Measurements from ENCODE around the gene RNF225.

RNF225 gene

DNA sequence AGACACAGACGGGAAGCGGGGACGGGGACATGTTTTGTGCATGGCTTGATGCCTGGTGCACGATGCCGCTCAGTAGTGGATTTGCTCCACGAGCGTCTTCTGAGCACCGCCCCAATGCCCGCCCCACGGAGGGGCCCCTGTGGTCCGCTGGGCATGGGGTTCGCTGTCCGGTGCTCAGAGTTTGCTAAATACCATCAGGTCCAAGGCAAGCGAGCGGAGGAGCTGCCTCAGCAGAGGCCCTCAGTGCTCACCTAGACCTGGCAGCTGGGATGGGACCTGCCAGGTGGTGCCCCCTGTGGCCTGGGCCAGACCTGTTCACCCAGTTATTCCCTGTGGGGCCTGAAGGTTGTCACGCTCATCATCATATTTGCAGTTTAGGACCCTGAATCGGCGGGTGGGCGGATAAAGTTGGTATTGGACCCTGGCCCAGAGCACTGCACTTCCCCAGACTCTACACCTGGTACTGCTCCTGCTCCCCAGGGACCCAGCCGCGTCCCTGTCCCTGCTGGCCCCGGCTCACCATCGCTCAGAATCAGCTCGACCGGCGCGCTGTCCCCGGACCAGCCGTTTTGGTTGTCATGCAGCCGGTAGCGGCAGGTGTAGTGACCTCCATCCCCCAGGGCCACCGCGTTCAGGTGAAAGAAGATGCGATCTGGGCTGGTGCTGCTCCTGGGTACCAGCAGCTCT is 44.4 kb upstream of the RNF225 start:
- TF ChIP-seq POLR2AphosphoS5 (IDR thresholded peaks at IDR 0.05; ENCODE audit: low read depth, low read length) (no peak), FOXP2 (optimal IDR thresholded peaks at IDR 0.05; ENCODE audit: borderline replicate concordance, extremely low read depth, extremely low read length, insufficient read depth) (no peak), TAF1 (IDR thresholded peaks at IDR 0.05; ENCODE audit: borderline replicate concordance, insufficient read depth, low read length) (no peak), SIN3A (IDR thresholded peaks at IDR 0.05; ENCODE audit: borderline replicate concordance, insufficient read depth, low read length) (no peak)
- TF ChIP-seq, protein P1, sequence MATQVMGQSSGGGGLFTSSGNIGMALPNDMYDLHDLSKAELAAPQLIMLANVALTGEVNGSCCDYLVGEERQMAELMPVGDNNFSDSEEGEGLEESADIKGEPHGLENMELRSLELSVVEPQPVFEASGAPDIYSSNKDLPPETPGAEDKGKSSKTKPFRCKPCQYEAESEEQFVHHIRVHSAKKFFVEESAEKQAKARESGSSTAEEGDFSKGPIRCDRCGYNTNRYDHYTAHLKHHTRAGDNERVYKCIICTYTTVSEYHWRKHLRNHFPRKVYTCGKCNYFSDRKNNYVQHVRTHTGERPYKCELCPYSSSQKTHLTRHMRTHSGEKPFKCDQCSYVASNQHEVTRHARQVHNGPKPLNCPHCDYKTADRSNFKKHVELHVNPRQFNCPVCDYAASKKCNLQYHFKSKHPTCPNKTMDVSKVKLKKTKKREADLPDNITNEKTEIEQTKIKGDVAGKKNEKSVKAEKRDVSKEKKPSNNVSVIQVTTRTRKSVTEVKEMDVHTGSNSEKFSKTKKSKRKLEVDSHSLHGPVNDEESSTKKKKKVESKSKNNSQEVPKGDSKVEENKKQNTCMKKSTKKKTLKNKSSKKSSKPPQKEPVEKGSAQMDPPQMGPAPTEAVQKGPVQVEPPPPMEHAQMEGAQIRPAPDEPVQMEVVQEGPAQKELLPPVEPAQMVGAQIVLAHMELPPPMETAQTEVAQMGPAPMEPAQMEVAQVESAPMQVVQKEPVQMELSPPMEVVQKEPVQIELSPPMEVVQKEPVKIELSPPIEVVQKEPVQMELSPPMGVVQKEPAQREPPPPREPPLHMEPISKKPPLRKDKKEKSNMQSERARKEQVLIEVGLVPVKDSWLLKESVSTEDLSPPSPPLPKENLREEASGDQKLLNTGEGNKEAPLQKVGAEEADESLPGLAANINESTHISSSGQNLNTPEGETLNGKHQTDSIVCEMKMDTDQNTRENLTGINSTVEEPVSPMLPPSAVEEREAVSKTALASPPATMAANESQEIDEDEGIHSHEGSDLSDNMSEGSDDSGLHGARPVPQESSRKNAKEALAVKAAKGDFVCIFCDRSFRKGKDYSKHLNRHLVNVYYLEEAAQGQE (IDR thresholded peaks at IDR 0.05; ENCODE audit: insufficient read depth in 1 of 2, low read depth in 2 of 2, low read length in 2 of 2), result no peak

DNA sequence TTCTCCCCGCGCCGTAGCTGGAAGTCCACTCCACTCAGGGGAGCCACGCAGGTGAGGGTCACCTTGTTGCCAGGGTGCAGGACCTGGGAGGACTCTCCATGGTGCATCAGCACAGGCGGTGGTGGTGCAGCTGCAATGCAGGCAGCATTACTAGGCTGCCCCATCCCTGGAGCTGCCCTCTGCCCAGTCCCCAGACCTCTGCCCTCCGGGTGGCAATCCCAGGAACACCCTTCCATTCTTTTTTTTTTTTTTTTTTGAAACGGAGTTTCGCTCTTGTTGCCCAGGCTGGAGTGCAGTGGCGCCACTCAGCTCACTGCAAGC is 43.9 kb upstream of the RNF225 start:
- TF ChIP-seq TAF1 (IDR thresholded peaks at IDR 0.05; ENCODE audit: borderline replicate concordance, insufficient read depth, low read length) (no peak), FOXP2 (optimal IDR thresholded peaks at IDR 0.05; ENCODE audit: borderline replicate concordance, extremely low read depth, extremely low read length, insufficient read depth) (no peak), SIN3A (IDR thresholded peaks at IDR 0.05; ENCODE audit: borderline replicate concordance, insufficient read depth, low read length) (no peak), POLR2AphosphoS5 (IDR thresholded peaks at IDR 0.05; ENCODE audit: low read depth, low read length) (no peak)
- TF ChIP-seq, protein P1 (IDR thresholded peaks at IDR 0.05; ENCODE audit: insufficient read depth in 1 of 2, low read depth in 2 of 2, low read length in 2 of 2), result no peak

DNA sequence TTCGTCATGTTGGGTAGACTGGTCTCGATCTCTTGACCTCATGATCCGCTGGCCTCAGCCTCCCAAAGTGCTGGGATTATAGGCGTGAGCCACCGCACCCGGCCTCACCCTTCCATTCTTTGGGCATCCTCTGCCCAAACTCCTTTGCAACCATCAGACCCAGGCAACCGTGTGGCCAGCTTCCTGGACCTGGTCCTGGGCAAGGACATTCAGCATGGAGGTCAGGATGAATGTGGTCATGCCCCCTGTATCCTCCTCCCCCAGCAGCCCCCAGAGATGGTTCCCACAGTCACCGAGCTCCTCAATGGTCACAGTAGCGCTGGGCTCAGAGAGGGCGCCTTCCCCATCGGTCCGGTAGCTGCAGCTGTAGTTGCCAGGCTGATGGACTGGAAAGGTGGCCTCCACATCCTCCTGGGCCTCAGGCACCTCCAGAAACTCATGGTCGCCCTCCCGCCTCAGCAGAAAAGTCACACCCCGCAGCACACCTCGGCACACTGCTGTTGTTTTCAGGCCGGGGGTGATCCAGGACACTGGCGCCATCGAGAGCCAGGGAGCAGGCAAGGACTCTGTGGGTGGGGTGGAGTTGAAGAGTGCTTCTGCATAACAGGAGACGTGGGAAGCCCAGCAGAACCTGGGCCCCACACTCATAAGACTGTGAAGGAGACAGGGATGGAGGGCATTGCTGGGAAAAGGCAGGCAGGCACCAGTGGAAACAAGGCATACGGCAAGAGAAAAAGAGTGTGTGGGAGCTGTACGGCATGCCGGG is 43.3 kb upstream of the RNF225 start:
- TF ChIP-seq, protein P1 (IDR thresholded peaks at IDR 0.05; ENCODE audit: insufficient read depth in 1 of 2, low read depth in 2 of 2, low read length in 2 of 2), result no peak
- TF ChIP-seq SIN3A (IDR thresholded peaks at IDR 0.05; ENCODE audit: borderline replicate concordance, insufficient read depth, low read length) (no peak), TAF1 (IDR thresholded peaks at IDR 0.05; ENCODE audit: borderline replicate concordance, insufficient read depth, low read length) (no peak), POLR2AphosphoS5 (IDR thresholded peaks at IDR 0.05; ENCODE audit: low read depth, low read length) (no peak), FOXP2 (optimal IDR thresholded peaks at IDR 0.05; ENCODE audit: borderline replicate concordance, extremely low read depth, extremely low read length, insufficient read depth) (no peak)

DNA sequence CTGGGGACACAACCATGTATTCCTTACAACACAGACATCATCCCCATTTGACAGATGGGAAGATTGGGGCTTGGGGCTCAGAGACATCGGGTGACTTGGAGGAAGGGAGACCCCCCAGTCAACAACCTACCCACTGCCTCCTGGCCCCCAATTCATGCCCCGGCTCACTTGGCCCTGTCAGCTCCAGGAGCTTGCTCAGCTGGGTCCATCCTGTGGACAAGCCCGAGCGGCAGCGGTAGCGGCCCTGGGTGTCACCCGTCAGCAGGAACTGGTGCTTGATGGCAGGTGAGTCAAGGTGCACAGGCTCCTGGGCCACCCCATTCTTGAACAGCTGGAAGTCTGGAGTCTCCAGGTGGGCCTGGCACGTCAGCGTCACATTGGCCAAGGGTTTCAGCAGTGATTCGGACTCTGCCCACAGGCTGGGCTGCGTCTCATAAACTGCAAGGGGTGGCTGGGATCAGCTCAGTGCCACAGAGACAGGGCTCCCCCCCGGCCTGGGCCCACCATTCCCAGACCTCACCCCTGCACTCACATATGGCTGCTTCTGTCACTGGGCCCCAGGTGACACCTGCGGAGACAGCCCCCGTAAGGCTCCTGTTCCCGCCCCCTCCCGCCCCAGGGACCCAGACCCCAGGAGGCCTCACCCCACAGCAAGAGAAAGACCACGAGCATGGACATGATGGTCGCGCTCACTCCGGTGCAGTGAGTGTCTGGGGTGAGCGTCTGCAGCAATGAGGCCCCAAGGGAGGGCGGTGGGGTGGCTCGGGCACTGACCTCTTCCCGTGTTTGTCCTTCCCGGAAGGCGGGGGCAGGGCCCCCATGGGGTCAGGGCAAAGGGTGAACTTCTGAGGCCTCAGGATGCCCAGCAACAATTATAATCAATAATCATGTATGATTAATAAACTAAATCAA is 42.4 kb upstream of the RNF225 start, which contains the start of gene A1BG:
A1BG (minus strand) TSS at position 733 of the 912 bp plus-strand sequence; CDS start at position 678, 55 bp downstream.
- TF ChIP-seq FOXP2 (optimal IDR thresholded peaks at IDR 0.05; ENCODE audit: borderline replicate concordance, extremely low read depth, extremely low read length, insufficient read depth), result no peak
- no peak for TF ChIP-seq SIN3A (IDR thresholded peaks at IDR 0.05; ENCODE audit: borderline replicate concordance, insufficient read depth, low read length)
- no peak for TF ChIP-seq POLR2AphosphoS5 (IDR thresholded peaks at IDR 0.05; ENCODE audit: low read depth, low read length)
- TF ChIP-seq TAF1 (IDR thresholded peaks at IDR 0.05; ENCODE audit: borderline replicate concordance, insufficient read depth, low read length), result no peak
- TF ChIP-seq, protein P1 (IDR thresholded peaks at IDR 0.05; ENCODE audit: insufficient read depth in 1 of 2, low read depth in 2 of 2, low read length in 2 of 2), result no peak

Measured in PFSK-1 (cell line).